Fibroblast of lung (primary cell): ENCODE data around the gene PKHD1. TPM values are rescaled to one million over a fixed set of nuclear protein-coding genes. Genes with fewer than 3 reads are reported as not detected.

Experiments
- DNase-seq, 2 donors: peaks; one replicate each; pipeline versions ENCODE4 v3.0.0 to v3.0.0-alpha.2; 2010; ENCODE audit warnings: low read depth in 2 of 2
- H2AFZ ChIP-seq: 2 replicates; pipeline ENCODE4 v1.5.1; 2012; ENCODE audit warnings: low read length, control low read depth, inconsistent platforms
- H3K27ac ChIP-seq: 2 replicates; pipeline ENCODE4 v1.5.1; 2011; ENCODE audit warnings: low read length, control low read depth; ENCODE audit not compliant: insufficient read depth
- H3K27me3 ChIP-seq: 2 replicates; pipeline ENCODE4 v1.5.1; 2011; ENCODE audit warnings: mild to moderate bottlenecking, low read length; ENCODE audit not compliant: control insufficient read depth, insufficient read depth
- H3K36me3 ChIP-seq: 2 replicates; pipeline ENCODE4 v1.5.1; 2011; ENCODE audit warnings: low read length; ENCODE audit not compliant: control insufficient read depth, insufficient read depth
- H3K4me1 ChIP-seq: 2 replicates; pipeline ENCODE4 v1.5.1; 2011; ENCODE audit warnings: low read length; ENCODE audit not compliant: control insufficient read depth, insufficient read depth; ENCODE audit errors: extremely low read depth
- H3K4me2 ChIP-seq: 2 replicates; pipeline ENCODE4 v1.5.1; 2011; ENCODE audit warnings: low read length, control low read depth; ENCODE audit not compliant: insufficient read depth; ENCODE audit errors: extremely low read depth
- H3K4me3 ChIP-seq, 4 experiments: fragments of 200-600 bp in 1 of 4; sonication (generic) in 1 of 4; replicated peaks in 1 of 4; 2 replicates each; pipeline ENCODE4 v1.5.1; 2011 to 2016; ENCODE audit warnings: low read length in 4 of 4, low read depth in 3 of 4, mild to moderate bottlenecking in 3 of 4, control low read depth in 2 of 4, inconsistent platforms in 1 of 4, mixed read lengths in 1 of 4; ENCODE audit not compliant: insufficient read depth in 1 of 4; ENCODE audit errors: control extremely low read depth in 1 of 4
- H3K79me2 ChIP-seq: 2 replicates; pipeline ENCODE4 v1.5.1; 2012; ENCODE audit warnings: mild to moderate bottlenecking, low read length, inconsistent platforms; ENCODE audit not compliant: control insufficient read depth, insufficient read depth
- H3K9ac ChIP-seq: 2 replicates; pipeline ENCODE4 v1.5.1; 2011; ENCODE audit warnings: mild to moderate bottlenecking, low read length, control low read depth; ENCODE audit not compliant: insufficient read depth
- H3K9me3 ChIP-seq: 2 replicates; pipeline ENCODE4 v1.5.1; 2012; ENCODE audit warnings: low read depth, low read length; ENCODE audit not compliant: control insufficient read depth, insufficient read depth
- H4K20me1 ChIP-seq: 2 replicates; pipeline ENCODE4 v1.5.1; 2011; ENCODE audit warnings: low read length; ENCODE audit not compliant: control insufficient read depth, insufficient read depth; ENCODE audit errors: extremely low read depth
- EZH2 ChIP-seq: IDR thresholded peaks from 2 replicates; pipeline ENCODE4 v1.5.1; 2012; ENCODE audit warnings: low read length, control low read depth, mild to moderate bottlenecking; ENCODE audit errors: missing control alignments
- polyA plus RNA-seq, 2 donors: library from polyadenylated mRNA; depleted of rRNA in 1 of 2; stranded (reverse) in 1 of 2; unstranded in 1 of 2; fragments of >200 nt; gene quantifications; 2 replicates each; pipeline ENCODE4 v1.2.1, GENCODE V29; 2011 to 2012; ENCODE audit warnings: missing spikeins in 1 of 2
- total RNA-seq: library from RNA; depleted of rRNA; stranded (reverse); fragments of >200 nt; gene quantifications from 2 replicates; pipeline ENCODE4 v1.2.1, GENCODE V29; 2014
- TF ChIP-seq, protein P1 (sequence below), 2 donors: IDR thresholded peaks in 1 of 2; conservative IDR thresholded peaks in 1 of 2; 1 replicate in 1 of 2; 2 replicates in 1 of 2; pipeline ENCODE4 v1.5.1; 2011 to 2012; ENCODE audit warnings: low read length in 2 of 2, control low read depth in 1 of 2, inconsistent platforms in 1 of 2, low read depth in 1 of 2, mild to moderate bottlenecking in 1 of 2

PKHD1 gene
- total and polyA plus RNA-seq, 2 donors (not counting 1 experiment from before 2014, with no cell fraction given), result not detected

DNA sequence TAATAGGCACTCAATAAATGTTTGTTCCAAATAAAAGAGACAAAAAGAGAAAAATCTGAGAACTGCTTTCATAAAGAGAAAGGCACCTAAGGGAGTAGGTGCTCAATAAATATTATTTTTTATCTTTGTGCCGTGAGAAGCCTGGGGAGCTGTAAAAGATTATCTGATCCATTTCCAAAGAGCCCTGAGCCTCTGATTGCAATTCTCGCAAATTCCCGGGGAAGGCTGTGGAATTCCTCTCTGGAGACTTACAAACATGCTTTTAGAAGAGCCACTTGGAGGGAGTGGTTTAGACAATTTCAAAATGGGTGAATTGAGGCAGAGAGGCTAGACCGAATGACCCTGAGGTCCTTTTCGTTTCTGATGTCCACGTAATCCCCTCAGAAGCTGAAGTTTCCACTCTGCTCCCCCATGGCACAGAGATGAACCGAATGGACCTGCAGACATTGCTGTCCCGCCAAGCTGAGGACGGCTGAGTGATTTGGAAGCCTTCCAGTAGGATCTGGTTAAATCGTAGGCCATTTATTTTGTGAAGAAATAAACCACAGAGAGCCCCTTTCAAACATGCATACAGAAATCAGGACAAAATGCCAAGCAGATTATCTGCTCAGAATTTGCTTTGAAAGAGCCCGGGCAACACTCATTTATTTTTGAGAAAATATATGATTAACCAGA is 77.8 kb downstream of the PKHD1 start:
- Histone ChIP-seq H3K9ac (no peak overlapping the region), H2AFZ (no peak overlapping the region), H3K4me1 (no peaks in the 10 kb centered on the region), H3K9me3 (no peaks in the 10 kb centered on the region), H3K79me2 (no peaks in the 10 kb centered on the region), H3K36me3 (no peaks in the 10 kb centered on the region), H3K4me2 (no peak overlapping the region), H3K4me3 (no peak overlapping the region), H3K27me3 (no peaks in the 10 kb centered on the region), H3K27ac (no peak overlapping the region), H4K20me1 (no peaks in the 10 kb centered on the region)
- TF ChIP-seq EZH2, result no peak
- TF ChIP-seq, protein P1, sequence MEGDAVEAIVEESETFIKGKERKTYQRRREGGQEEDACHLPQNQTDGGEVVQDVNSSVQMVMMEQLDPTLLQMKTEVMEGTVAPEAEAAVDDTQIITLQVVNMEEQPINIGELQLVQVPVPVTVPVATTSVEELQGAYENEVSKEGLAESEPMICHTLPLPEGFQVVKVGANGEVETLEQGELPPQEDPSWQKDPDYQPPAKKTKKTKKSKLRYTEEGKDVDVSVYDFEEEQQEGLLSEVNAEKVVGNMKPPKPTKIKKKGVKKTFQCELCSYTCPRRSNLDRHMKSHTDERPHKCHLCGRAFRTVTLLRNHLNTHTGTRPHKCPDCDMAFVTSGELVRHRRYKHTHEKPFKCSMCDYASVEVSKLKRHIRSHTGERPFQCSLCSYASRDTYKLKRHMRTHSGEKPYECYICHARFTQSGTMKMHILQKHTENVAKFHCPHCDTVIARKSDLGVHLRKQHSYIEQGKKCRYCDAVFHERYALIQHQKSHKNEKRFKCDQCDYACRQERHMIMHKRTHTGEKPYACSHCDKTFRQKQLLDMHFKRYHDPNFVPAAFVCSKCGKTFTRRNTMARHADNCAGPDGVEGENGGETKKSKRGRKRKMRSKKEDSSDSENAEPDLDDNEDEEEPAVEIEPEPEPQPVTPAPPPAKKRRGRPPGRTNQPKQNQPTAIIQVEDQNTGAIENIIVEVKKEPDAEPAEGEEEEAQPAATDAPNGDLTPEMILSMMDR (conservative IDR thresholded peaks at IDR 0.05 in 1 of 2, IDR thresholded peaks at IDR 0.05 in 1 of 2; ENCODE audit: low read depth in 1 of 2, low read length in 2 of 2), result no peak
- DNase-seq, result no peak

DNA sequence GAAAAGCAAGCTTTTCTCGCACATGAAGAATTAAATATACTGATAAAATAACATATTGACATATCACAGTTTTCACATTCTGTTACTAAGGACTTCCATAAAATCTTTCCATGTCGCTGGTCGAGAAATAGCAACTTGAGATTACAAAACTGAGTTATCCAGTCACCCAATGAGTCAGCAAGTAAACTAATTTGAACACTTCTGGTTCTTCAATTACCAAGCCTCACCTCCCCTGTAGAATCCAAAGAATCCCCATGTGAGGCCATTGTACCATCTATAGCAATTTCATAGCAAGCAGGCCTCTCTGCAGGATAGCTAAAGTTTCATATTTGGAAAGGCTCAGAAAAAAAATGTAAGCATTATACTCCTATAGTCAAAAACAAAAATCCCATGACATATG is 87.3 kb downstream of the PKHD1 start:
- H3K4me3 ChIP-seq, result no peak overlapping the region
- H3K4me2 ChIP-seq, result no peak overlapping the region
- H3K79me2 ChIP-seq, result no peaks in the 10 kb centered on the region
- no peak overlapping the region for H3K27ac ChIP-seq
- no peaks in the 10 kb centered on the region for H4K20me1 ChIP-seq
- H2AFZ ChIP-seq, result no peak overlapping the region
- TF ChIP-seq EZH2, result no peak
- TF ChIP-seq, protein P1 (conservative IDR thresholded peaks at IDR 0.05 in 1 of 2, IDR thresholded peaks at IDR 0.05 in 1 of 2; ENCODE audit: low read depth in 1 of 2, low read length in 2 of 2), result no peak
- H3K36me3 ChIP-seq, result no peaks in the 10 kb centered on the region
- no peaks in the 10 kb centered on the region for H3K4me1 ChIP-seq
- DNase-seq, result no peak
- no peaks in the 10 kb centered on the region for H3K27me3 ChIP-seq
- H3K9me3 ChIP-seq, result no peaks in the 10 kb centered on the region
- H3K9ac ChIP-seq, result no peak overlapping the region

DNA sequence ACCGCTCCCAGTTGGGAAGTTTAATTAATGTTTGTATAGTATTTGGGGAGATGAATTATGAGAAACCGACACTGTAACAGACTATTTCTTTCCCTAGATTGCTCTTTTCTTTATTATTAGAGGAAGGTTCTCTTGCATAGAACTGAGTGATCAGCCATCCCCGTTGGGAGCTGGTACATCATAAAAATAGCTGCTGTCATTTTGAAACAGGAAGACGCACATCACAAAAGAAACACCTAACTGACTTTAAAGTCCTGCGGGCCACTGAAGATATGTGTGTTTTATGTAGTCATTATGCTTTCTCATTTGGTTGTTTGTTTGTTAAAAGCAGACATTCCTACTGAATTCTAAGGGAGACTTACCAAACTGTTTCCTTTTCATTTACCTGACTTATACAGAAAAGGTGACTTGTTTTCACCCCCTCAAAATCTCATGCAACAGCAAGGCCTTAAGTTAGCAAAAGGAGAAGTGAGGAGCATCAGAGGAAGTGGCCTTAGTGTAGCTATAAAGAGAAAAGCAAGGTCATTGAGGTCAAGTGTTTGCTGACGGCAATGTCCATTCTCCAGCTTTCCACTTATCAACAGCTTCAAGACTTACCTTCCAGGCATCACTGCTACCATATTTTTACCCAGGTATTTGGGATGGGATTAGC is 91.0 kb downstream of the PKHD1 start:
- no peak for TF ChIP-seq EZH2
- TF ChIP-seq, protein P1 (conservative IDR thresholded peaks at IDR 0.05 in 1 of 2, IDR thresholded peaks at IDR 0.05 in 1 of 2; ENCODE audit: low read depth in 1 of 2, low read length in 2 of 2), result no peak
- H2AFZ ChIP-seq, result no peak overlapping the region
- no peak overlapping the region for H3K4me3 ChIP-seq
- H3K4me2 ChIP-seq, result no peak overlapping the region
- H4K20me1 ChIP-seq, result no peaks in the 10 kb centered on the region
- no peaks in the 10 kb centered on the region for H3K4me1 ChIP-seq
- no peaks in the 10 kb centered on the region for H3K9me3 ChIP-seq
- H3K9ac ChIP-seq, result no peak overlapping the region
- no peaks in the 10 kb centered on the region for H3K27me3 ChIP-seq
- no peak overlapping the region for H3K27ac ChIP-seq
- H3K79me2 ChIP-seq, result no peaks in the 10 kb centered on the region
- DNase-seq, result no peak
- no peaks in the 10 kb centered on the region for H3K36me3 ChIP-seq
